Endometrial microvascular endothelial cells (primary cell): ENCODE measurements around the gene SLC25A53. TPM values are rescaled to one million over a fixed set of nuclear protein-coding genes. Genes with fewer than 3 reads are reported as not detected.
"Not testable (repeated sequence)": the region's sequence is repeated elsewhere in the genome, so short reads cannot be mapped to it uniquely, and the experiment has no call there.

Experiments
- in situ Hi-C: cut with HindIII; loops from 2 replicates; pipeline ENCODE4 v1.10.0; 2017; ENCODE audit warnings: low sequenced_read_pairs, low pct_unique_long_range_greater_than_20kb; ENCODE audit errors: inconsistent ontology term
- total RNA-seq: library from RNA; depleted of rRNA; stranded (reverse); fragments of >200 nt; gene quantifications from one replicate; pipeline ENCODE4 v1.2.3, GENCODE V29; 2015; ENCODE audit errors: inconsistent ontology term

Gene SLC25A53
- total RNA-seq, 1 donor from 2014 or later: 8.4 TPM

DNA sequence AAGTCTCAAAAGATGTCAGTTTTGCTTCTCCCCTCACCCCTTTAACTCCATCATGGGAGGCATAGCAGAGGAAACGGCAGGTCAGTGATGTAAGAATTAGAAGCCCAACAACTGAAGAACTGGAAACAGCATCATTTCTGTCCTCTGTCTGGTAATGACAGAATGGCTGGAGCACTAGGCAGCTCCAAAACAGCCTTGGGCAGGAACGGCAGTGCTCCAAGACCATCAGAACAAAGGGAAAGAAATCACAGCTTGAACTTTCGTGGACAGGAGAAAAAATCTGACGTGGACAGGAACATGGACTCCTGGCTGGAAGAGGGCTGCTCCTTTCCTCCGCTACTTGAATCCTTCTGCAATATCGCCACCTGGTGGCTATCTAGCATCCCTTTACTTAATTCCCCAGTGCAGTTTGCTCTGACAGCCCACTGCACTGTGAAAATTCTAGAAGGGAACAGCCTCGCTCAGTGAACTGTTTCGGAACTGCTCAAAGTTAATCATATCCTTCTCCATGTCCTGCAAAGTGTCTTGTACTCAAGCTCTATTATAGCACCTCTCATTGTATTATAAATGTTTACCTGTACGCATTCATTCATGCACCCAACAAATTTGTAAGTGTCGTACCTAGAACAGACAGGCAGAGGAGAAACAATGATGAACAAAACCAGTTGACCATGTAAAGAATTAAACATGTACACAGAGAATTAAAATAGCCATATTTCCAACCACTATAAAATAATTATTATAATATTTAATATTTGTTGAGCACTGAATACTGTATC, 20.4 kb downstream of the SLC25A53 start:
- in situ Hi-C loops: no loop called here

GRCh38 chrX:104135677-104136076, 21.1 kb downstream of the SLC25A53 start:
- in situ Hi-C loops: no loop called here

- in situ Hi-C loops: no loop called here
These were observed 22.1 kb downstream of the SLC25A53 start for GRCh38 chrX:104134583-104135261.

DNA sequence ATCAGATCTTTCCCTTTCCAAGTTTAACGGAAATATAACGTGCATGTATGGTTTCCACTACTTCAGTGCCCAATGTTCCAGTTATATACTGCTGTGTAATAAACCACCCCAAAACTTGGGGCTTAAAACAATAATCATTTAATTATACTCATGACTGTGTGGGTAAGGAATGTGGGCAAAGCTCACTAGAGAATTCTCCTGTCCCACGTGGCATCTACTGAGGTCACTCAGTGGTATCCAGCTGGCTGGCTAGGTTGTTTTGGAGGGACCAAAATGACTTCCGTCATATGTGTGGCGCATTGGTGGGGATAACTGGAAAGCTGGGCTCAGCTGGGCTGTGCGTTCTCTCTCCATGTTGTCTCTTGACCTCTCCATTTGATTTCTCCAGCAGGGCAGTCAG, 26.0 kb downstream of the SLC25A53 start:
- in situ Hi-C loops: no loop called here

DNA sequence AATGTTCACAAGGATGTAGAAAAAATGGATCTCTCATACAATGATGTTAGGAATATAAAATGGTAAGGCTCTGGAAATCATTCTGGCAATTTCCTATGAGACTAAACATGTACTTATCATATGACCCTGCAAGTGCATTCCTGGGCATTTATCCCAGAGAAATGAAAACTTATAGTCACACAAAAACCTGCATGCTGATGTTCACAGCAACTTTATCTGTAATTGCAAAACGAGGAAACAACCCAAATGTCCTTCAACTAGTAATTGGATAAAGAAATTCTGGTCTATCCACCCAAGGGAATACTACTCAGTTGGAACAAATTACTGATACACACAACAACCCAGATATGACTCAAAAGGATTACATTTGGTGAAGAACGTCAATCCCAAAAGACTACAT, 30.0 kb downstream of the SLC25A53 start:
- in situ Hi-C loops: no loop called here

GRCh38 chrX:104122829-104123228, 34.0 kb downstream of the SLC25A53 start:
- in situ Hi-C loops: no loop called here

DNA sequence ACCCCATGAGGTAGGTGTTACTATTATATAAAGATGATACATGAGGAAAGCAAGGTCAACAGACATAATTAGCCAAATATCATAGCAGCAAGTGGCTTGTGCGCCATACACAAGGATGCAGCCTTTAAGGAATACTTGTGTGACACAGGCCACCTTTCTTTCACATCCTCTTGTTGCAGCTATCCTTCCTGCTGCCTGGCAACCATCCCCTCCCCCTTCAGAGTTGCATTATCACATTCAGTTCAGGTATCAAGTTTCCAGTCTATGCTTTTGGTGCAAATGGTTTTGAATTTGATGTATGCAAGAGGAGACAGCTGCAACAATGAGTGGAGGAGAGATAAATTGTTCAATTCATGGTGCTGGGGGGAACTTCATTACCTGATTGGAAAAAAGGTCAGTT, 38.0 kb downstream of the SLC25A53 start:
- in situ Hi-C loops: no loop called here

GRCh38 chrX:104117759-104118158, 39.0 kb downstream of the SLC25A53 start:
- in situ Hi-C loops: no loop called here

DNA sequence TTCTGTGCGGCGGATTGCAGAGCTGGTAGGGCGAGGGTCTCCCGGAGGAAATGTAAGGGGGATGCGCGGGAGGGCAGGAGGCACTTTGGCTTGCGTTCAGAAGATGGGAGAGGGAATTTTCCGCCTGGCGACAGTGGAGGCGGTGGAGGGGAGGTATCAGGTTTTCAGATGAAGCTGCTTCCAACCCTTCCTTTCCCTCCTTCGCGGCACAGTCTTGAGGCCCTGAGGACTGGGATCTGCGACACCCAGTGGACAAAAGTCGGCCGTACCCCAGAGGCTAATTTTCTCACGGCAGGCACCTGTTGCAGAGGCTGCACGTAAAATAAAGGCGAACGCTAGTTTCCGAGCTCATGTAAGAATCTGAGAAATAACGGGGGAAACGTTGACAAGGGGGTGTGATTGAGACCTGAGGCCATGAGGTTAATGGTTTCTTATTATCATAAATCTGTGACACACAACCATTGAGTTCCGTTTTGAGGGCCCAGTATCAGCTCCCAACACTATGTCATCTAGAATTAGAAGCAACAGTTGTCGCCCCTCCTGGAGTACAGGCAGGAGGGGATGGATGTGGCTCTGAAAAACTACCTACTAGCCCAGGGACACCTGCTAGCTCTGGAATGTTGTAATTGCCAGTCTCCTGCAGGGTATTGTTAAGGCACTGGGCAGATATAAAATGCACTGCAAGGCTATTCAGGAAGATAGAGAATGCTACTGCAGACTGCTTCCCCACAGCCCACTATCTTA, 43.4 kb downstream of the SLC25A53 start:
- in situ Hi-C loops: no loop called here

DNA sequence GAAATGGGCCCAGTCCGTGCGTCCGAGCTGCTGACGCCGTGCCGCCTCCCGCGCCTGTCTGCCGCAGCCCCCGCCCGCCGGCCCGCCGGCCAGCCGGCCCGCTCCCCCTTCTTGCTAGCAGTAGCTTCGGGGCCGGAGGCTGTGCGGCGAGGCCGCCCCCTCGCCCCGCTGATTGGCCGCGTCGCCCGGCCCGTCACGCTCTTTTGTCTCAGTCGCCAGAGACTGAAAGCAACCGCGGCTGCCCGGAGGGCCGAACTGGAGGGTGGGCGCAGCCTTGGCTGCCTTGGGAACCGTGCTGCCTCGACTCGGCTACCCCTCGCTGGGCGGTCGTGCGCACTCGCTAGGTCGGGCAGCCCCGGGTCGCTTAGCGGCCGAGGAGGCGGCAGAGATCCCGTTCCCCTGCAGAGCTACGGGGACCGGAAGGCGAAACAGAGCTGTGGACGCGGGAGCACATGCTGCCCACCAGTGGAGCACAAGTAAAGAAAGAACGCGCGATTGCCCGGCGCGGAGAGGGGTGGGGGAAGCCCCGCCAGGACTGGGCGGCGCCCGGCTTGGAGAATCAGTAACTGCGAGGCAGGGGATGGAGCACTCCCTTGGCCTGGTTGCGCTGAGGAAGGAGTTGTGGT, 44.4 kb downstream of the SLC25A53 start, which contains the start of gene ZCCHC18:
Gene ZCCHC18 (plus strand): TSS at position 198 of the 626 bp plus-strand sequence. CDS start 1,589 bp downstream, outside the sequence.
- in situ Hi-C loops: no loop called here

DNA sequence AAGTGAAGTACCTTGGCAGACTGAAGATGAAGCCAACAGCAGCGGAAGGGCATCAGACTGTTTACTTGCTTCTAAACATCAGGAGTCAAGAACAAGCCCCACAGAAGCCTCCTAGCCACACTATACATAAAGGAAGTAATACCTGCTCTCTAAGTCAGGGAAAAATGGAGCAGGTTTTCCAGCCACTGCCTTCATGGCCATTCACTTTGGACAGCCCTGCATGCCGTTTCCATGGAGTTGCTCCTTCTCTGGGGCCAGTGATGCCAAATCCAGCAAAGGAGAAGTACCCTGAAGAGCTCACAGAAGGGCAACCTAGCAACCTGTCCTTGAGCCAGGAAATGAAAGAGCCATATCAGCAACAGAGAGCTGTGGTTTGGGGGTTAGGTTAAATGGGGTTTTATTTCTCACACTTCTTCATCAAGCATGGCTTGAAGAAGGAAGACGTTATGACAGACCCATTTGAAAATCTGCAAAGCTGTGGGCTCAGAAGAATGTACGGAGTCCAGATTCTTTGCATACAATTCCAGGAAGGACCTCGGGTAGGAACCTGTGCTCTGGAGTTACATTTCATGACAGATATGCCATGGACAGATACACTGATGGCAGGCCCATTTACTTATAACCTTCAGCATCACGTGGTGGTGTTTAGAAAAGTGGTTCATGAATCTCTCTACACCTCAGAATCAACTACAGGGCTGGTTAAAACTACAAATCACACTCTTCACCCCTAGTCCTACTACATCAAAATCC, 46.1 kb downstream of the SLC25A53 start:
- in situ Hi-C loops: not testable (repeated sequence)

DNA sequence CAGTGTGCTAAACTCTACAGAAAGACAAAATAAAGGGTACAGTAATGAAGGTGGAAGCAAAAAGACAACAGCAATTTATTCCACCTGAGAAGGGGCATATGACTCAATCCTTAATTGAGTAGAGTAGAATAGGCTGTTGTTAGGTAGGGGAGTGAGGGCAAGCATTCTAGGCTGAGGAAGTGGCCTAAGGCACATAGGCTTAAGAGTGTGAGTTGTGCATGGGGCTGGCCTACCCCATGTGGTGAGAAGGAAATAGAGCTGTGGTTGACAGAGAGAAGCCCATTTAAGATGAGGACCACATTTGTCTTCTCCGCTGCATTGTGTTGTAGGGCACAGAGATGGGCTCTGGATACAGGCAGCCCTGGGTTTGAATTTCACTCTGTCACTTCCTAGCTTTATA, 47.9 kb downstream of the SLC25A53 start:
- in situ Hi-C loops: no loop called here

- in situ Hi-C loops: no loop called here
These were observed 51.2 kb downstream of the SLC25A53 start for GRCh38 chrX:104105330-104106262.

- in situ Hi-C loops: no loop called here
These were observed 52.1 kb downstream of the SLC25A53 start for GRCh38 chrX:104104676-104105075.

- in situ Hi-C loops: no loop called here
These were observed 57.9 kb downstream of the SLC25A53 start for GRCh38 chrX:104098919-104099318.

- in situ Hi-C loops: no loop called here
These were observed 58.5 kb downstream of the SLC25A53 start for GRCh38 chrX:104098151-104098808.

DNA sequence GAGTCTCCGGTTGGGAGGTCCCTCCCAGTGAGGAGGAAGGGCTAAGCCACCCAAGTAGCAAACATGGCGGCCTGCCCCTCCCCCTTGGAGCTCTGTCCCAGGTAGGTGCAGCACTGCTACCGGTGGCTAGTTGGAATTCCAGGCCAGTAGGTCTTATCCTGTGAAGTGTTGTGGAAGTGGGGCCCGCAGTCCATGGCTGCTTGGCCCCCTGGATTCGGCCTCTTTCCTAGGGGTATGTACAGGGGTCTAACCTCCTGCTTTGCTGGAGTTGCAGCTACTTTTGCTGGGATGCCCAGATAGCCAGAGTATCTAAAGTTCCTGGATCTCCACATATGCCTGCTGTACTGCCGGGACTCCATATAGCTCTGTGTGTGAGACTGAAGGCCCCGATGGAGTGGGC, 70.9 kb downstream of the SLC25A53 start:
- in situ Hi-C loops: no loop called here
